ENCODE measurements around the gene EPS8L1.

DNA sequence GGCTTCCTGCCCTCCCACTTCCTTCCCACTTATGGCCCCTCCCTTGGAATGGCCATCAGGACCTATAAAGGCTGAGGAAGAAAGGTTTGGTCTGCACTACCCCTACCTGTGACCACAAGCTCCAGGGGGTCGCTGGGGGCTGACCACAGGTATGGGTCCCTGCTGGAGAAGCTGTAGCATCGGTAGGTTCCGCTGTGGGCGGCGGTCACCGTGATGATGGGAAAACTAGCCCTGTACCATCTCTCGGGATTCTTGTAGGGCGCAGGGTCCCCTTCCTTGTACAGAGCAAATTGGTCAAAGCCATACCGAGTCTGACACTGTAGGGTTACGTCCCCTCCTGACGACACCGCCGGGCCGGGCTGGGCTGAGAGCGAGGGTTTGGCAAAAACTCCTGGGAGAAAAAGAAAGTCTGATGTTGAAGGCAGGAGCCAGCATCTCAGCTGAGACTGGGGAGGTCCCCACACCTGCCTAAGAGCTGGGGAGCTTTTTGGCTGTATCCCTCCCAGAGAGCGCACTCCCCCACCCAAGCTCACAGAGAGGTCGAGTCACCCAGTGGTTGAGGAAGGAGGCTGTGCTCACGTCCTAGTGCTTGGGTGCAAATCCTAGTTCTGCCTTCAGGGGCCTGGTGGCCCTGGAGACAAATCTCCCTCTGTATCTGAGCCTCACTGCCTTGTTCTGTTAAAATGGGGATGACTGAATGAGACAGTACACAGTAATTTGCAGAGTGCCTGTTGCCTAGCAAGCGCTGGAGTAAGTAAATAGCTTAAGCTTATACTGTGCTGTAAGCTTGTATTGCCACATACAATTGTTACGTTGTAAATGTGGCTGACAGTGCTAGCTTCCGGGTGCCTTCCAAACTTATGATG lies 48.0 kb upstream of the EPS8L1 start:
- no peak for TF ChIP-seq ZBTB7A (IDR thresholded peaks at IDR 0.05; ENCODE audit: low read depth)
- TF ChIP-seq EP300 (IDR thresholded peaks at IDR 0.05; ENCODE audit: borderline replicate concordance) = no peak
- no peak for TF ChIP-seq EGR1 (IDR thresholded peaks at IDR 0.05)
- no peak for TF ChIP-seq RAD21 (IDR thresholded peaks at IDR 0.05; ENCODE audit: low read depth)
- TF ChIP-seq, protein P1, sequence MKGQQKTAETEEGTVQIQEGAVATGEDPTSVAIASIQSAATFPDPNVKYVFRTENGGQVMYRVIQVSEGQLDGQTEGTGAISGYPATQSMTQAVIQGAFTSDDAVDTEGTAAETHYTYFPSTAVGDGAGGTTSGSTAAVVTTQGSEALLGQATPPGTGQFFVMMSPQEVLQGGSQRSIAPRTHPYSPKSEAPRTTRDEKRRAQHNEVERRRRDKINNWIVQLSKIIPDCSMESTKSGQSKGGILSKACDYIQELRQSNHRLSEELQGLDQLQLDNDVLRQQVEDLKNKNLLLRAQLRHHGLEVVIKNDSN (IDR thresholded peaks at IDR 0.05) = no peak
- TF ChIP-seq TAF1 (IDR thresholded peaks at IDR 0.05; ENCODE audit: low read depth) = no peak
- no peak for TF ChIP-seq TEAD4 (IDR thresholded peaks at IDR 0.05)
- TF ChIP-seq YY1 (IDR thresholded peaks at IDR 0.05; ENCODE audit: low read depth) = no peak
- no peak for TF ChIP-seq CEBPB (IDR thresholded peaks at IDR 0.05)
- no peak for TF ChIP-seq TCF12 (IDR thresholded peaks at IDR 0.05; ENCODE audit: low read depth)
- TF ChIP-seq, protein P2, sequence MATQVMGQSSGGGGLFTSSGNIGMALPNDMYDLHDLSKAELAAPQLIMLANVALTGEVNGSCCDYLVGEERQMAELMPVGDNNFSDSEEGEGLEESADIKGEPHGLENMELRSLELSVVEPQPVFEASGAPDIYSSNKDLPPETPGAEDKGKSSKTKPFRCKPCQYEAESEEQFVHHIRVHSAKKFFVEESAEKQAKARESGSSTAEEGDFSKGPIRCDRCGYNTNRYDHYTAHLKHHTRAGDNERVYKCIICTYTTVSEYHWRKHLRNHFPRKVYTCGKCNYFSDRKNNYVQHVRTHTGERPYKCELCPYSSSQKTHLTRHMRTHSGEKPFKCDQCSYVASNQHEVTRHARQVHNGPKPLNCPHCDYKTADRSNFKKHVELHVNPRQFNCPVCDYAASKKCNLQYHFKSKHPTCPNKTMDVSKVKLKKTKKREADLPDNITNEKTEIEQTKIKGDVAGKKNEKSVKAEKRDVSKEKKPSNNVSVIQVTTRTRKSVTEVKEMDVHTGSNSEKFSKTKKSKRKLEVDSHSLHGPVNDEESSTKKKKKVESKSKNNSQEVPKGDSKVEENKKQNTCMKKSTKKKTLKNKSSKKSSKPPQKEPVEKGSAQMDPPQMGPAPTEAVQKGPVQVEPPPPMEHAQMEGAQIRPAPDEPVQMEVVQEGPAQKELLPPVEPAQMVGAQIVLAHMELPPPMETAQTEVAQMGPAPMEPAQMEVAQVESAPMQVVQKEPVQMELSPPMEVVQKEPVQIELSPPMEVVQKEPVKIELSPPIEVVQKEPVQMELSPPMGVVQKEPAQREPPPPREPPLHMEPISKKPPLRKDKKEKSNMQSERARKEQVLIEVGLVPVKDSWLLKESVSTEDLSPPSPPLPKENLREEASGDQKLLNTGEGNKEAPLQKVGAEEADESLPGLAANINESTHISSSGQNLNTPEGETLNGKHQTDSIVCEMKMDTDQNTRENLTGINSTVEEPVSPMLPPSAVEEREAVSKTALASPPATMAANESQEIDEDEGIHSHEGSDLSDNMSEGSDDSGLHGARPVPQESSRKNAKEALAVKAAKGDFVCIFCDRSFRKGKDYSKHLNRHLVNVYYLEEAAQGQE (IDR thresholded peaks at IDR 0.05; ENCODE audit: low read depth) = no peak
- TF ChIP-seq NFIC (IDR thresholded peaks at IDR 0.05) = no peak

All from Ishikawa (cell line).